Heart left ventricle (tissue), 13 donors: Measurements from ENCODE around the gene HEXA.

Experiments used
- POLR2A ChIP-seq, 2 donors: fragments of 450-650 bp; IDR thresholded peaks; one replicate each; pipeline ENCODE4 v1.6.1; 2017; ENCODE audit warnings: antibody characterized with exemption in 2 of 2, mild to moderate bottlenecking in 2 of 2, moderate library complexity in 2 of 2
- TF ChIP-seq, protein P1 (sequence below), 12 donors: fragments of 200-600 bp; sonication (generic) in 4 of 12; IDR thresholded peaks; one replicate each; pipeline versions ENCODE4 v1.5.0 to v1.8.0; 2018 to 2022; ENCODE audit warnings: antibody characterized with exemption in 12 of 12, mild to moderate bottlenecking in 5 of 12
- donor health status: ischemic (EF 13 %, LVEDD 7.1; RV severe dilation, severe dysfunction).
- donor health status: DM: no; HTN: yes; CAD: no.
- donor health status: DM: no; HTN: no; CAD: no.
- donor health status: ischemic (EF 25% LVEDD 6.9; RV normal size, moderate dysfunction).
- donor health status: ischemic (EF 25% LVEDD 5.7; RV mildly dilated, moderate dysfunction).
- donor health status: ischemic (EF 35%, LVEDD 5.7; RV mildly dilated, moderate dysfunction).
- donor health status: nonischemic (EF 11% LVEDD 7.7; RV severe dilation, severe dysfunction).
- donor health status: DM: yes; HTN: yes; CAD: no.
- donor health status: PGD.
- donor health status: ischemic (EF 29% LVEDD 5.4; RV normal size, mild dysfunction).
- donor health status: nonischemic (EF 23%, LVEDD 6.1; RV moderate dilation, normal function).

DNA sequence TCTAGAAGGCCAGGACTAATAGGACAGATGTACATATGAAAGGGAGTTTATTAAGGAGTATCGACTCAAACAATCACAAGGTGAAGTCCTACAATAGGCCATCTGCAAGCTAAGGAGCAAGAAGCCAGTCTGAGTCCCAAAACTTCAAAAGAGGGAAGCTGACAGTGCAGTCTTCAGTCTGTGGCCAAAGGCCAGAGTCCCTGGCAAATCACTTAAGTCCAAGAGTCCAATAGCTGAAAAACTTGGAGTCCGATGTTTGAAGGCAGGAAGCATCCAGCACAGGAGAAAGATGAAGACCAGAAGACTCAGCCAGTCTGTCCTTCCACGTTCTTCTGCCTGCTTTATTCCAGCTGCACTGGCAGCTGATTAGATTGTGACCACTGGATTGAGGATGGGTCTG lies 44.8 kb downstream of the HEXA start:
- TF ChIP-seq, protein P1, sequence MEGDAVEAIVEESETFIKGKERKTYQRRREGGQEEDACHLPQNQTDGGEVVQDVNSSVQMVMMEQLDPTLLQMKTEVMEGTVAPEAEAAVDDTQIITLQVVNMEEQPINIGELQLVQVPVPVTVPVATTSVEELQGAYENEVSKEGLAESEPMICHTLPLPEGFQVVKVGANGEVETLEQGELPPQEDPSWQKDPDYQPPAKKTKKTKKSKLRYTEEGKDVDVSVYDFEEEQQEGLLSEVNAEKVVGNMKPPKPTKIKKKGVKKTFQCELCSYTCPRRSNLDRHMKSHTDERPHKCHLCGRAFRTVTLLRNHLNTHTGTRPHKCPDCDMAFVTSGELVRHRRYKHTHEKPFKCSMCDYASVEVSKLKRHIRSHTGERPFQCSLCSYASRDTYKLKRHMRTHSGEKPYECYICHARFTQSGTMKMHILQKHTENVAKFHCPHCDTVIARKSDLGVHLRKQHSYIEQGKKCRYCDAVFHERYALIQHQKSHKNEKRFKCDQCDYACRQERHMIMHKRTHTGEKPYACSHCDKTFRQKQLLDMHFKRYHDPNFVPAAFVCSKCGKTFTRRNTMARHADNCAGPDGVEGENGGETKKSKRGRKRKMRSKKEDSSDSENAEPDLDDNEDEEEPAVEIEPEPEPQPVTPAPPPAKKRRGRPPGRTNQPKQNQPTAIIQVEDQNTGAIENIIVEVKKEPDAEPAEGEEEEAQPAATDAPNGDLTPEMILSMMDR (IDR thresholded peaks at IDR 0.05): no peak
- no peak for TF ChIP-seq POLR2A (IDR thresholded peaks at IDR 0.05)
